ENCODE results near the gene TMEM214.

DNA sequence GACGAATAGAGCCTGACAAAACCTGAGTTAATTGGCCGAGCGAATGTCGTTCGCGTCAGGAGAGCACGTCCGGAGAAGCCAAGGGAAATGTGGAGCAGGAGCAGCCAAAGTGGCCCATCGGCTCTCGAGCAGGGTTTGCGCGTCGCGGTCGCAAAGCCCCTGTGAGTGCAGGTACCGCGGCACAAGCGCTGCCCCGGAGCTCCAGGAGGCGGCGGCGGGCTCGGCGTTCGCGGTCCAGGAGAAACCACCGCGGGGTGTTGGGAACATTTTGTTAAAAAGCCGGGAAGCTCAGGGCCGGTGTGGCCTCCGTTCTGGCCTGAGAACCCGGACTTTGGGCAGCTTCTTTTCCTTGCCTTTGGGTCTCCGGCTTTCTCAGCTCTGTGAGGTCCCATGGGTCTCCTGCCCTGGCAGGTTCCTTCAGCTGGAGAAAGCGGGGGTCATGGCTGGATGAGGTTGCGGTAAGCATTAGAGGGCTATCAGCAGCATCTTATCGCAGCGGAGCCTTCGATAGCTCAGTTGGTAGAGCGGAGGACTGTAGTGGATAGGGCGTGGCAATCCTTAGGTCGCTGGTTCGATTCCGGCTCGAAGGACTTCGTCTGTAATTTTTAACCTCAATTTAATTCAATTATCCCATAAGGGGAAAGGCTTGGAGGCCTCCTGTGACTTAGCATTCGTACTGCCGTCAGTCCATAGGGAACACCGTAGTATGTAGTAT lies 17.7 kb downstream of the TMEM214 start:
- TF ChIP-seq GATA3 (IDR thresholded peaks at IDR 0.05; ENCODE audit: low read depth, low read length) (no peak), GATA2 (IDR thresholded peaks at IDR 0.05; ENCODE audit: low read depth, low read length) (peak; percentile 96)
